Muscle of back (tissue), 11 donors: Measurements from ENCODE around the gene SERTAD1. TPM values are rescaled to one million over a fixed set of nuclear protein-coding genes. Genes with fewer than 3 reads are reported as not detected.
"Not testable (repeated sequence)": the region's sequence is repeated elsewhere in the genome, so short reads cannot be mapped to it uniquely, and the experiment has no call there.

Experiments
- DNase-seq, 3 donors: peaks; one replicate each; pipeline versions ENCODE4 v3.0.0 to v3.0.0-alpha.2; 2013
- polyA plus RNA-seq, 10 donors: library from polyadenylated mRNA; unstranded; fragments of 120-200 nt; gene quantifications; one replicate each; pipeline ENCODE4 v1.2.1, GENCODE V29; 2013; ENCODE audit not compliant: insufficient read length in 10 of 10

Gene SERTAD1
- polyA plus RNA-seq, 10 donors: 4.2 to 7.7 (median 6.2) TPM

DNA sequence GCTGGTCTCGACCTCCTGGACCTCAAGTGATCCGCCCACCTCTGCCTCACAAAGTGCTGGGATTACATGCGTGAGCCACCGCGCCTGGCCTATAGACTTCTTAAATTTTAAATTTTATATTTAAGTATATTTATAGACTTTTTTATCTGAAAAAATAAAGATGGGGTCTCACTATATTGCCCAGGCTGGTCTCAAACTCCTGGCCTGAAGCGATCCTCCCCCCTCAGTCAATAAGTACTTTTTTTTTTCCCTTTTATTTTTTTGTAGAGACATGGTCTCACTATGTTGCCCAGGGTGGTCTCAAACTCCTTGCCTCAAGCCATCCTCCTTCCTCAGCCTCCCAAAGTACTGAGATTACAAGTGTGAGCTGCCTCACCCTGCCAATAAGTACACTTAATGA is 1.9 kb downstream of the SERTAD1 start:
- no peak for DNase-seq

DNA sequence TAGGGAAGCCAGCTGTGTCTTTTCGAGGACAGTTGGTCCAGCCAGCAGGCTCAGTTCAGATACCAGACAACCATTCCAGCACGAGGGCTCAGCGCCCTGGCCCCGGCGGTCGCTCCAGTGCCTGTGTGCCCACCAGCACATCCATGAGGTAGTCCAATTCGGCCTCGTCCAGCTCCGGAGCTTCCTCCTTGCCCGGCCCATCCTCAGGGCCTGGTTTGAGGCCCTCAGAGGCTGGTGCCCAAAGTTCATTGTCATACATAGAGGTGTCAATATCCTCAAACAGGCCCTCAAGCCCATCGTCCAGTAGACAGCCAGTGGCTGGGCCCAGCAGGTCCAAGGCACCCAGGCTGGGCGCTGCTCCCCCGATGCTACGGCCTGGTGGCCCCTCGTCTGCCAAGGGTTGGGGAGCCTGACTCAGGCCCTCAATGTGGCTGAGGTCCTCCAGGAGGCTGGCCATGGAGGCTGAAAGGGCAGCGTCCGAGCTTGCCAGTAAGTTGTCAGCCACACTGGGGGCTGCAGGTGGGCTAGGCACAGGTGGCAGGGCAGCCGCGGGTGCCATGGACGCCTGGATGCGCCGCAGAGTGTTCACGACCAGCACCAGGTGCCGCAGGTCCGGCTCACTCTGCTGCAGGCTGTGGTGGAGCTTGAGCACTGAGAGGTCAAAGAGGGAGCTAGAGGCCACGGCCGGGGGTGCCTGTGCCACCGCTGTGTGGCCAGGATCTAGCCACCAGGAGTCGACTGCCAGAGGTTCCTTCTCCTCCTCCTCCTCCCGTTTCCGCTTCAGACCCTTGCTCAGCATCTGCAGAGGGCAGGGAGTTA is 2.8 kb downstream of the SERTAD1 start:
- DNase-seq: no peak

DNA sequence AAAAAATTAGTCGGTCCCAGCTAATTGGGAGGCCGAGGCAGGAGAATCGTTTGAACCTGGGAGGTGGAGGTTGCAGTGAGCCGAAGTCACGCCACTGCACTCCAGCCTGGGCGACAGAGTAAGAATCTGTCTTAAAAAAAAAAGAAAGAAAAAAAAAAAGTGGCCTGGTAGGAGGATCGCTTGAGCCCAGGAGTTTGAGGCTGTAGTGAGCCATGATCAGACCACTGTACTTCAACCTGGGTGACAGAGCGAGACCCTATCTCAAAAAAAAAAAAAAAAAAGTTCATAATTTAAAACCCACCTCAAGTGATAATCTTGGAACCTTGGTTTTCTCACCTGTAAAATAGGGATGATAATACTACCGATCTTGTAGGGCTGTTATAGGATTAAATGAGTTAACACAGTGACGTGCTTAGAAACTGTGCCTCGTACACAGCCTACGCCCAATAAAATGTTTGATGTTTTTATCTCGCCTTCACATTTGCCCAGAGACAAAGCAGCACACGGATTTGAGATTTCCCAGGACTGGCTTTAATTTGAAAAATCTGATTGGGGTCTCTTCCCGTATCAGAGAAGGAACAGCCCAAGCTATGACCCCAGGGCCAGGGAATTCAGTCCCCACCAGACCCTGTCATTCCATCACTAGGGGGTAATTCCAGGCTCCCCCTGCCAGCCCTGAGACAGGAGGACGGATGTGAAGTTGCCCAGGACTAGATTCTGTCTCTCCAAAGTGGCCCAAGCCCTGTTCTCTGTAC is 3.6 kb downstream of the SERTAD1 start:
- no peak for DNase-seq

DNA sequence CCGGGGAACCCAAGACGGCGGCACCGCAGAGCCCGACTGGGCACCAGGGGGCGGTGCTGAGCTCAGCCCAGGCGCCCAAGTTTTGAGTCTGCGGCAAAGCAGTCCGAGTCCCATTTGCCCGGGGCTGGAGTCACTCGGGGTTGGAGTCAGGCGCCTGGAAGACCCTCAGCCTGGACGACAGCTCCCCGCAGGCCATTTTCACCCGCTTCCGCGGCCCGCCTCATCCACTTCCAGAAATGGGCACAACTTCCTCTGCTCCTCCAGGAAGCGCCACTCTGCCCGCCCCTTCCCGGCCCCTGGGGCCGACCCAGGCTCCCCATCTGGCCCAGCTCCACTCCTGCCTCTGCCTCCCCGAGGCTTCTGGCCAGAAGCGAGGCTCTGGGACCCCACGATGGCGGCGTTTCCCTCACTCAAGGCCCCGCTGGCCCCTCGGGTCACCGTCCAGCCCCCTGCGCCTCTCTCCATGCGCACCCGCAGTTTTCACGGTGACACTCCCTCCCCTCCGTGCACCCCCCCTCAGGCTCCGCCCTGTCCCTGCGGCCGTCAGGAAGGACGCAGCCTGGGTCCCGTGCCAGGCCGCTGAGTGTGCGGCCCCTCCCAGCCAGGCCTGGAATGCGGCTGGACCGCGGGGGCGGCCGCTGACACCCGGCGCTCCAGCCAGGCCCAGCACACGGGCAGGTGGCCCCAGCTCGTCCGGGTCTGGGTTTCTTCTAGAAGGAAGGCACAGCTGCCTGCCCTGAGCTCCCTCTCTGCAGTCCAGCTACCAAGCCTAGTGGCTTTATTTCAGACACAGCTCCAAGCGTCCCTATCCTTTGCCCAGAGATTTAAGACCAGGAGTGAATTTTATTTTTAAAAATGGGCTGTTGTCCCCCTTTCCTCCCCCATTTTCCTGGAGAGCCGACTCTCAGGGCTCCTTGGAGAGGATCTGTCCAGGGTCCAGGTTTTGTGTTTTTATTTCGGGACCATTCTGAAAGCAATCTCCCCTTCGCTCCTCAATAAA is 4.7 kb downstream of the SERTAD1 start:
- peak; percentile 92 to 99 (median 97) for DNase-seq

DNA sequence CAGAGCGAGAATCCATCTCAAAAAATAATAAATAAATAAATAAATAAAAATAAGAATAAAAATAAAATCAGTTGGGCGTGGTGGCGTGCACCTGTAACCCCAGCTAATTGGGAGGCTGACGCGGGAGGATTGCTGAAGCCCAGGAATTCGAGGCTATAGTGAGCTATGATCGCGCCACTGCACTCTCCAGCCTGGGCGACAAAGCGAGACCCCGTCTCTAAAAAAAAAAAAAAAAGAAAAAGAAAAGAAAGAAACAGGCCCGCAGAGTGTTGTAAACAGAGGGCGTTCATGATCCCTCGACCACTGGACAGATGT is 5.4 kb downstream of the SERTAD1 start:
- no peak for DNase-seq

DNA sequence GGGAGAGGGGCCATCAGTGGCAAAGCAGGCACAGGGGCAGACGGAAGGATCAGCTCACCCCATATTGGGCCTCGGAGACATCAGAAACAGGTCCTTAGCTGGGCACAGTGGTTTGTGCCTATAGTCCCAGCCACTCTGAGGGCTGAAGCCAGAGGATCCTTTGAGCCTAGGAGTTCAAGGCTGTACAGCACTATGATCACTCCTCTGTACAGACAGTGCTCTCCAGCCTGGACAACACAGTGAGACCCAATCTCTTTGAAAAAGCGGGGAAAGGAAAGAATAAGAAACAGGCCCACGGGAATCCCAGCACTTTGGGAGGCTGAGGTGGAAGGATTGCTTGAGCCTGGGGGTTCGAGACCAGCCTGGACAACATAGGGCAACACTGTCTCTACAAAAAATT is 6.0 kb downstream of the SERTAD1 start:
- no peak for DNase-seq

DNA sequence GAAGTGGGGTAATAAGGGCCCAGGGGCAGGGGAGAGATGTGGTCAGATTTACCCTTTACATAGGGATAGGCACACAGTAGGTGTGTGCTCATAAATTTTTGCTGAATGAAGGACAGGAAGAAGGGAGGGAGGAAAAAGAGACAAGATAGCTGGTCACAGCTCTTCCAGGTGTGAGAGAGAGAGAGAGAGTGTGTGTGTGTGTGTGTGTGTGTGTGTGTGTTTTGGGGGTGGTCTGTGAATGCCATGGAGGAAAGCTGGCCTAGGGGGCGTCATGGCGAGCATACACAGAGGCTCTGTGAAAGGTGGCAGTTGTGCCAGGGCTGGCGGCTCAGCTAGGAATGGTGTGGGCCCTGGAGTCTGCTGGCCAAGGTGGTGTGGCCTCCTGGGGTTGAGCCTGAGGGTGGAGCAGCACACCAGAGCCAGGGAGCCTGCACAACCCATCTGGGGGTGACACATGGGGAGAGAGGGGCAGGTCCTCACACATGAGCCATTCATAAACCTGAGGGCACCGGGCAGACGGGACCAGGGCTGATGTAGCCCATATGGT is 6.7 kb downstream of the SERTAD1 start:
- no peak for DNase-seq

DNA sequence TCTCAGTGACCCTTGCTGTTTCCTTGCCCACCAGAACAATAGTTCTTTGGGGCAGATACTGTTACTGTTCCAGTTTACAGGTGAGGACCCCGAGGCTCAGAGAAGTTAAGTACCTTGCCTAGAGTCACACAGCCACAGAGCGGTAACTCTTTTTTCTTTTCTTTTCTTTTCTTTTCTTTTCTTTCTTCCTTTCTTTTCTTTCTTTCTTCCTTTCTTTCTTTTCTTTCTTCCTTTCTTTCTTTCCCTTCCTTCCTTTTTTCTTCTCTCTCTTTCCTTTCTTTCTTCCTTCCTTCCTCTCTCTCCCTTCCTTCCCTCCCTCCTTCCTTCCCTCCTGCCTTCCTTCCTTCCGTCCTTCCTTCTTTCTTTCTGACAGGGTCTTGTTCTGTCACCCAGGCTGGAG is 7.8 kb downstream of the SERTAD1 start:
- DNase-seq: no peak

DNA sequence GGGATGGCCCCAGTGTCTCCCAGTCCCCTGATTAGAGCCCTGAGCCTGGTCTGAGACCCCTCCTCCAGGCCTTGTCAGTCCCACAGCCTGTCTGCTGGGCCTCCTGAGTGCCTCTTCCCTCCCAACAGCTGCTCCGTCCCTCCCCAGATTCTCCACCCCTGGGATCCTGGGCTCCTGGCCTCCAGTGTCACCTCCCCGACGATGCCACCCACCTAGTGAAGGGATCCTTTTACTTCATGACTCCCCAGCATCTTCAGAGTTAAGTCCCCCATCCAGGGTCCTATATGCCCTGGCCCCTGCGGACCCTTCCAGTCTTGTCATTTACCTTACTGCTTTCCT is 8.2 kb downstream of the SERTAD1 start:
- peak in 1 of 3 donors; percentile 61 for DNase-seq

DNA sequence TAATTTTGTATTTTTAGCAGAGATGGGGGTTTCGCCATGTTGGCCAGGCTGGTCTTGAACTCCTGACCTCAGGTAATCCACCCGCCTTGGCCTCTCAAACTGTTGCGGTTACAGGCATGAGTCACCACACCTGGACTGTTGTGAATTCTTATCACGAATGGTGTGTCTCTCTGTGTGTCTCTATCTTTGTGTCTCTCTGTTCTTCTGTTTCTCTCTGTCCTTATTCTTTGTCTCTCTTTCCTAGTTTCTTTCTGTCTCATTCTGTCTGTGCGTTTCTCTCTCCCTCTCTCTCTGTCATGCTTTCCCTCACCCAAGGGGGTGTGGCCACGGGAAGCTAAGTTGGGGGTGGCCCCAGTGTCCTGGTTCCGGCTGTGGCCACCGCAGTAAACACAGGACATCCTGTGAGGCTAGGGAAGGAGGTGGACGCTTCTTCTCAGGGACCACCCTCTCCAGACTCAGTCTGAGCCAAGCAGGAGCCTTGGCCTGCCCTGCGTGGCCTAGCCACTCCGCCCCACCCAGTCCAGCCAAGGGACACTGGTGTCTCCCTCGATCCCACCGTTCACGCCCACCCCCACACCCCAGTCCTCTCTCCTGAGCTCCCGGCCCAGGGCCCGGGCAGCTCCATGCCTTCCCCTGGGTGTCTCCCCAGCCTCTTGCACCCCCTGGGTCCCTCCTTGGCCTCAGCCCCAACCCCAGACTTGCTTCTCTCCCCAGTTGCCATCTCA is 8.7 kb downstream of the SERTAD1 start:
- peak in 2 of 3 donors; percentile 74 to 88 for DNase-seq

DNA sequence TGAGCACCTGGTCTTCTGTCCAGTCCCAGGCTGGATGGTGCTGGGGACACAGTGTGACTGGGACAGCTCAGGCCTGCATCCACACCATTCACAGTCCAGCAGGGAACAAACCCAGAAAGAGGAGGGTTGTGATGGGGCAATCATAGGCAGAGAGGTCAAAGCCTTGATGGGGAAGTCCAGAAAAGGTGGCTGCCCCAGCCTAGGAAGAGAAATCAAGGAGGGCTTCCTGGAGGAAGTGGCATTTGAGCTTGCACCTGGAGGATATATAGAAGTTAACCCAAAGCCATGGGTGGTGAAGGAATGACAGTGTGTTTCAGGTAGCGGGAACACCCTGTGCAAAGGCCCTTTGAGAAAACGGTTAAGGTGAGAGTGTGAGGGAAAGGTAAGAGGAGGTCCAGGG is 10.0 kb downstream of the SERTAD1 start:
- no peak for DNase-seq

DNA sequence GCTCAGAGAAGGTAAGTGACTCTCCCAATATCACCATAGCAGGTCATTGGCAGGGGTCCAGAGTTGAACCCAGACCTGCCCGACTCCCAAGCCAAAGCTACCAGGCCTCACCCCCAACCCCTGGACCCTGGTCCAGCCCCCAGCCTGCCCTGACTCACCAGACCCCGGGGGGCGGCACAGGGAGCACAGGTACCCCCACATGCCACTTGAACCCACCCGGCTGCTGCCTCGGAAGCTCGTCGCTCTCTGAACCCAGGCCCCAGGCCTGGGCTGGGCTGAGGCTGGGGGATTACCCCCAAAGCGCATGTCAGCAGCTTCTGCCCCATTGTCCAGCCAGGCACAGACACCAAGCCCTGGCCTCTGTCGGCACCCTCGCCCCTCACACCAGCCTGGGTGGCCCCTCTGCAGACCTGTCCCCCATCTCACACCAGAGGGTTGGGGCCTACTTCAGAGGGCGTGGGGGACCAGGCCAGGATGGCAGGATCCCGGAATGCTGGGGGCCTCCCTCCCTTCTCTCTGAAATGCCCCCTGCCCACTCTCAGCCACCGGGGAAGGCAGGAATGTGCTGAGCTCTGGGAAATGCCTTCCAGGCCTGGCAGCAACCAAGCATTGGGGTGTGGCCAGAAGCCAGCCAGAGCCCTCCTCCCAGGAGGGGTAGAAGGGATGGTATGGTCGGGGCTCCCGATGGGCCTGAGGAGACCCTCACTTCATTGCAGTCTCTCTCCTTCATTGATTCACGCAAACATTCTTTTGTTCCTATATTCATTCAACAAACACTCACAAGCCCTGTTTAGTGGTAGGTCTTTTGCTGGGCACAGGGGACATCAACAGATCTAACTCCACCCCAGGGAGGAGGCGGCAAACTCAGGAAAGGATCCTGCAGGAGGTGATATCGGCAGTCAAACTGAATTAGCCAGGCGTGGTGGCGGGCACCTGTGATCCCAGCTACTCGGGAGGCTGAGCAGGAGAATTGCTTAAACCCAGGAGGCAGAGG is 11.0 kb downstream of the SERTAD1 start:
- no peak for DNase-seq

DNA sequence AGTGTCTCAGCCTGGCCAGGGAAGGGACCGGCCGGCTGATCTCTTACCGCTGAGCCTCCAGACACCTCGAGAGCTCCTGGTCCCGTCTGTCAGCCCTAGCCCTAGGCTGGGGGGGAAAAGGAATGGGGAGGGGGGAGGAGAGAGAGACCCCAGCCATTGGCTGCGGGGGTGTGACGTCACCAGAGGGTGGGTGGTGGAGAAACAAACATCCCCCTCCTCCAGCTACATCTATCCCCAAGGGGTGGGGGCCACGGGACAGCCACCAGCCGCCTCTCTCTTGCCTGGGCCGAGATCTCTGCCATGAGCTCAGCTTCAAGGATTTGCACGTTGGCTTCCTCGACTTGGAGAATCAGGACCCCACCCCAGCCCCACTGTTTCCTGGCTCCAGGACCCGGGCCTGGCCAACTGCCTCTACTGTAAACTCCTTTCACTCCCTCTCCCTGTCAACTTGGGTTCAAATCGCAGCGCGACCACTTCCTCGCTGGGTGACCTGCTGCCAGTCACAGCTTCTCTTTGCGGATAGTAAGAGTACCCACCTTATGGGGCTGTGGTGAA is 12.4 kb downstream of the SERTAD1 start, which contains the start of gene PRX:
Gene PRX, minus strand, starts transcription at position 88 of the 555 bp plus-strand sequence. CDS start 5,446 bp downstream, outside the sequence.
- peak in 2 of 3 donors; percentile 44 to 82 for DNase-seq

DNA sequence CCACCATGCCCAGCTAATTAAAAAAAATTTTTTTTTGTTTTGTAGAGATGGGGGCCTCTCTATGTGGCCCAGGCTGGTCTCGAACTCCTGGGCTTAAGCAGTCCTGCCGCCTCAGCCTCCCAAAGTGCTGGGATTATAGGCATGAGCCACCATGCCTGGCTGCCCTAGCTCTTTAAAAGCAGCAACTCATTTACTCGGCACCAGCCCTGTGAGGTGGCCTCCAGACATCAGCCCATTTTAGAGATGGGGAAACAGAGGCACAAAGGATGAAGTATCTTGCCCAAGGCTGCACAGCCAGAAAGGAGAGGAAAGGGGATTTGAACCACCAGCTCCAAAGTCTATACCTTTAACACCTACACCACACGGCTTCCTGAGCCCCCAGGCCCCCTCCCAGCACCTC is 12.9 kb downstream of the SERTAD1 start:
- no peak for DNase-seq

DNA sequence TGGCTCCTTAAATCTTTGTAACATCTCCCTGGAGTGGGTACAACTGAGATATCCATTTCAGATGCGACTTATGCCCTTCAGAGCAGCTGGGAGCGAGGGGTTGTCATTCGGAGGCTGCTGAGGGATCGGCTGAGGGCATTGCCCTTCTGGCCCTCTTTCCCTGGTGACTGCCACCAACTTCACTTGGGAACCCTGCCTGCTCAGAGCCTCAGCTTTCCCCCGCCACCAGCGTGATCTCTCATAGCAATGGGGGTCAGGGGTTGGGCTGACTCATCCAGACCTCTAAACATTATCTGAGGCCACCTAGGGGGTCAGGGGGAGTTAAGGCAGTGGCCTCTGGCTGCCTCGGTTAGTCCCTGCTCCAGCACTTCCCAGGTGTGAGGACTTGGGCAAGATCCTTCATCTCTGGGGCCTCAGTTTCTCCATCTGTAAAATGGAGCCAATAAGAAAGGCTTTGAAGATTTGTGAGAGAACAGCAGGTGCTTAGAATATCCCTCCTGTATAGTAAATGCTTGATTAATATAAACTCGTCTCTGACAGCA is 13.8 kb downstream of the SERTAD1 start:
- no peak for DNase-seq

DNA sequence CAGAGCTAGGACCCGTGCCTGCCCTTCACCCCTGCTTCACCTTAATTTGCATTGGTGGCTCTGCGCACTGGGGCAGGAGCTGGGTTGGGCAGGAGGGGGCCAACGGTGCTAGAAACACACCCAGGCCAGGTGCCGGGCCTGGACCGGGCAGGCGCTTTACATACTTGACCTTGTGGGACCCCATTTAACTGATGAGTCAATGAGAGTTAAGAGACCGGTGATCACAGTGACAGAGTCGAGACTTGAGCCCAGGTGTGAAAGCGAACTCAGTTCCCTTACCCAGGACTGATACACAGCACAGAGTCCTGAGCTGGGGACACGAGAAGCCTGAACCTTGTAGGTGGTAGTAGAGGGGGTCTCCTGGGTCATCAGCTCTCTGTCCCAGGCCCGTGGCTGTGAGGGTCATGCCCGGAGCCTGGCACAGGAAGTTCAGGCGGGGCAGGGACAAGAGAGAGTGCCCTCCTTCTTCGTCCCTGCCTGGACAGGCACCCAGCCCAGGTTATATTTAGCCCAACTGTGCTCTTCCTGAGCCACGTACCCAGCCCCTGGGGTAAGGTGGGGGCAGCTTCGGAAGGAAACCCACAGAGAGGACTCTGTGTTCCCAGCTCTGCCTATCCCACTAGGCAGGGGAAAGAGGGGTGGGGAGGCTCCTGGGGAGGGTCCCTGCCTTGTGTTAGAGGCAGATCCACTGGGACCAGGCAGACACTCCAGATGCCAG is 14.5 kb downstream of the SERTAD1 start:
- DNase-seq: no peak

DNA sequence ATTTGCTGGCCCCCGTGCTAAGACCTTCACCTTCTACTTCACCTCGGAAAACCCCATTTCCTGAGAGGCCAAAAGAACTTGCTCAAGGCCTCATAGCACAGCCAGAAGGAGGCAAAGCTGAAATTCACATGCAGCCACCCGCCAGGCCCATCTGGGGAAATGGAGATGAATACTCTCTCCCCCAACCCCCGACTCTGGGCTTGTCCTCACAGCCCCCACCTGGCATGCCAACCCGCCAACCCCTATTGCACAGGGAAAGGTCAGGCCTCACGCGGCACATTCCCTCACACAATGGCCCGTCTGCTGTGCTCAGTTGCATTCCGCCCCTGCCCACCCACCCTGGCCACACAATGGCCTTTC is 15.8 kb downstream of the SERTAD1 start:
- DNase-seq: no peak

DNA sequence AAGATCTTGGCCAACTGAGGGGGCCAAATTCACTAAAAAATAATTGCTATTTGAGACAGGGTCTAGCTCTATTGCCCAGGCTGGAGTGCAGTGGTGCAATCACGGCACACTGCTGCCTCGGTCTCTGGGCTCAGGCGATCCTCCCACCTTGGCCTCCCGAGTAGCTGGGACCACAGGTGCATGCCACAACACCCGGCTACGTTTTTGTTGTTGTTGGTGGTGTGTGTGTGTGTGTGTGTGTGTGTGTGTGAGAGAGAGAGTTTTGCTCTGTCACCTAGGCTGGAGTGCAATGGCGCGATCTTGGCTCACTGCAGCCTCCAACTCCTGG is 17.2 kb downstream of the SERTAD1 start:
- DNase-seq: not testable (repeated sequence)
